ENCODE data around the gene SUN1.
"Not testable (repeated sequence)": the region's sequence is repeated elsewhere in the genome, so short reads cannot be mapped to it uniquely, and the experiment has no call there.

The SUN1 gene

GRCh38 chr7:923108-924041, 91.1 kb downstream of the SUN1 start:
- DNase-seq = no peak

- DNase-seq = not testable (repeated sequence)
Measured at GRCh38 chr7:924042-924441, 91.8 kb downstream of the SUN1 start.
